RCC 7860 (cell line): ENCODE results near the gene ADAM10.

Experiments used
- DNase-seq: peaks from one replicate; pipeline ENCODE4 v3.0.0-alpha.2; 2015; ENCODE audit warnings: low spot score
- FAIRE-seq: peaks from 2 replicates; lab custom pipeline; 2012; peaks lifted over from hg19 to GRCh38; lab: Jason Lieb, UNC

Gene ADAM10

DNA sequence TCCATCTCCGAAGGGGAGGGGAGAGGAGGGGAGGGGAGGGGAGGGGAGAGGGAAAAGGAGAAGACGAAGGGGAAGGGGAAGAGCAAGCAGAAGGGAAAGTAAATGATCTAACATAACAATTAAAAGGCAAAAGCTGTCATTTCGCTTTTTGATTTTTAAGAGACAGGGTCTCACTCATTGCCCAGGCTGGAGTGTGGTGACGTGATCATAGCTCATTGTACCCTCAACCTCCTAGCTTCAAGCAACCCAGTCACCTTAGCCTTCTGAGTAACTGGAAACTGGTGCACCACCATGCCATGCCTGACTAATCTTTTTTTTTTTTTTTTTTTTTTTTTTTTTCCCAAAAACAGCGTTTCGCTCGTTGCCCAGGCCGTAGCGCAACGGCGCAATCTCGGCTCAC is 22.6 kb downstream of the ADAM10 start:
- DNase-seq (no peak), FAIRE-seq (no peak)

- FAIRE-seq: no peak
- DNase-seq: no peak
Measured at GRCh38 chr15:58724466-58724865, 25.0 kb downstream of the ADAM10 start.

GRCh38 chr15:58717357-58717756 is 32.1 kb downstream of the ADAM10 start:
- DNase-seq: no peak
- FAIRE-seq: no peak

DNA sequence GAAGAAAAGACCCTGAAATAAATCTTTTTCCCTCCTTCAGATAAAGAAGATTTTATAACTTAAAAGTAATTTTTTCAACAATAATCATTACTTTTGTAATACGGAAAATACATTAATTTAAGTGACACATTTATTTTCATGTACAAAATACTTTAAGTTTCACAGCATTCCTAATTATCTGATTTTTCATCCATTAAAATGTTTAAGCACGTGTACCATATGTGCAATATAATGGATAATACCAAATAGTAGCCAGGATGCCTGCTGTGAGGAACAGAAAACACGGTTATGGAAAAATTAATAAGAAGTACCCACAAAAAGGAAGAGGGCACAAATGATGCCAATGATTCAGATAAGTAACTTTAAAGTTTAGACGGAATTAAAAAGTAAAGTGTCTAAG is 33.5 kb downstream of the ADAM10 start:
- DNase-seq (no peak), FAIRE-seq (peak; percentile 53)

DNA sequence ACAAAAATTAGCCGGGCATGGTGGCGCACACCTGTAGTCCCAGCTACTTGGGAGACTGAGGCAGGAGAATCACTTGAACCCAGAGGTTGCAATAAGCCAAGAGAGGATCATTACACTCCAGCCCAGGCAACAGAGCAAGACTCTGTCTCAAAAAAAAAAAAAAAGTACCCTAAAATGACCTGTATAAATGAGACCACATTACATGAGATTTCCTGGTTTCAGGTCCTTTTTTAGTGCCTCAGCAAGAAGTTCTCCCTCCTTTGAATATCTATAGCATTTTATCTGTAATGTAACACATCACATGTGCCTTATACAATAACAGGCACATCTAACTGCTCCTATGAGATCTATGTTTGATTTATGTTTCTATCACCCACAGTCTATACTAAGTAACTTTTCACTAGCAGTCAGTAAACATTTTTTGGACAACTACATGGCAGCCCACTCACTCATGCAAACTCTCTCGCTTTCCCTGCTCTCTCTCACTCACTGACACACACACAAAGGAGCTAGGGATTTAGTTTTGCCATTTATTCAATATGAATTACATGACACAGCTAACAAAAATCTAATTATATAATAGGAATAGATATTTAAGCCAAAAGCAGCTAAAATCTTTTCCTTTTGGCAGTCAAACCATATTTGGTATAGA is 34.1 kb downstream of the ADAM10 start:
- no peak for FAIRE-seq
- no peak for DNase-seq

- DNase-seq (no peak), FAIRE-seq (peak; percentile 47)
Measured at GRCh38 chr15:58710701-58711100, 38.8 kb downstream of the ADAM10 start.

DNA sequence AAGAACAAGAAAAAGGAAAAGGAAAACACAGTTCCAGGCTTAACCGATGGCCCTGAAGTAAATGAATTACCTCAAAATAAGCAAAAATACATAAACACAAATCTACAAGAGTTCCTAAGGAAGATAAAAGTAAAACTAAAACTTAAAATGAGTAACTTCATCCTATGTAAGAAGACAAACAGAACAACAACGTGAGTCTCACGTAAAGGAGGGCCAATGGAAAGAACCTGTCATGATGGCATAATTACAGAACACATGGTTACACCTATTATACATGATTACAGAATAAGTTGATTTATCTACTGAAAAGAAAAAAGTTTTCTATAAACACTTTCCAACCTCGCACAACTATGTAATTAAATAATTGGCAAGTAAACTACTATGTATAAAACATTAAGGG is 42.1 kb downstream of the ADAM10 start:
- no peak for DNase-seq
- no peak for FAIRE-seq

- DNase-seq (no peak), FAIRE-seq (no peak)
Measured at GRCh38 chr15:58705105-58705504, 44.4 kb downstream of the ADAM10 start.

DNA sequence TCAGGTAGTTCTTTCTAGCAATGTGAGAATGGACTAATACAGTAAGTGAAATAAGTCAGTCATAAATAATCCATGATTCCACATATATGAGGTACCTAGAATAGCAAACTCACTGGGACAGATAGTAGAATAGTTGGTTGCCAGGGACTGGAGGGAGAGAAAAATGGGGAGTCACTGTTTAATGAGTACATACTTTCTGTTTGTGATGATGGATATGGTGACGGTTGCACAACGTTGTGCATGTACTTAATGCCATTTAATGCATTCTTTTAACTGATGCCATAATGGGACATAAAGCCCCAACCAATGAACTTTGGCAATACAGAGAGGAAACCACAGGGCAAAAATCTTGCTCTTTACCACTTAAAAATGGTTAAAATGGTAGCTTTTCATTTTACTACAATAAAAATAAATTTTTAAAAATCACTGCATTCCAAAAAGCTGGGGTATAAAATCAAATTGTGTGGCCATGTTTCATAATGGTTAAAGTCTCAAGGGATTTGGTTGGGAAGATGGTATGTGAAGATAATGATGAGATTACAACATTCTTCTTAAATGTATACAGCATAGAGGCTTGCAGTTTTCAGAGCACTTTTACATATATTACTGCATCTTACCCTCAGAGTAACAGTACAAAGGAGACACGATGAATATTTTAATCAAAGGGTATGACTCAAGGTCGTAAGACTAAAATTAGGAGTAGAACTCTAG is 45.2 kb downstream of the ADAM10 start:
- FAIRE-seq: no peak

DNA sequence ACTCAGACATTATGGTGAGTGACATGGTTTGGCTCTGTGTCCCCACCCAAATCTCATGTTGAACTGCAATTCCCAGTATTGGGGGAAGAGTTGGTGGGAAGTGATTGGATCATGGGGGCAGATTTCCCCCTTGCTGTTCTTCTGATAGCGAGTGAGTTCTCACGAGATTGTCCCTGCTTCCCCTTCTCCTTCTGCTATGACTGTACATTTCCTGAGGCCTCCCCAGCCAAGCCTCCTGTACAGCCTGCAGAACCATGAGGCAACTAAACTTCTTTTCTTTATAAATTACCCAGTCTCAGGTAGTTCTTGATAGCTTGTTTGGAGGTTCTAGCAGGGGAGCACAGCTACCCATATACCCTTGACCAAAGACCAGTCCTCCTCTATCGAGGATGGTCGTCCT is 45.9 kb downstream of the ADAM10 start:
- DNase-seq: no peak
- FAIRE-seq: no peak

More for the DNA sequence above, 45.2 kb downstream of the ADAM10 start:
- no peak for DNase-seq

GRCh38 chr15:58702233-58702632 is 47.3 kb downstream of the ADAM10 start:
- DNase-seq (no peak), FAIRE-seq (no peak)

DNA sequence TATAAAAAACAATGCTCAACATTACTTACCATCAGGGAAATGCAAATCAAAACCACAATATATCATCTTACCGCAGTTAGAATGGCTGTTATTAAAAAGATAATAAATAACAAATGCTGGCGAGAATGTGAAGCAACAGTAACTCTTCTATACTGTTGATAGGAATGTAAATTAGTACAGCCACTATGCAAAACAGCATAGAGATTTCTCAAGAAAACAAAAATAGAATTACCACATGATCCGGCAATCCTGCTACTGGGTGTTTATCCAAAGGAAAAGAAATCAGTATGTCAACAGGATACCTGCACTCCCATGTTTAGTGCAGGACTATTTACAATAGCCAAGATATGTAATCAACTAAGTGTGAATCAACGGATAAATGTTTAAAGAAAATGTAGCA is 48.1 kb downstream of the ADAM10 start:
- no peak for DNase-seq
- no peak for FAIRE-seq

- DNase-seq (no peak), FAIRE-seq (no peak)
Measured at GRCh38 chr15:58699769-58700168, 49.7 kb downstream of the ADAM10 start.

DNA sequence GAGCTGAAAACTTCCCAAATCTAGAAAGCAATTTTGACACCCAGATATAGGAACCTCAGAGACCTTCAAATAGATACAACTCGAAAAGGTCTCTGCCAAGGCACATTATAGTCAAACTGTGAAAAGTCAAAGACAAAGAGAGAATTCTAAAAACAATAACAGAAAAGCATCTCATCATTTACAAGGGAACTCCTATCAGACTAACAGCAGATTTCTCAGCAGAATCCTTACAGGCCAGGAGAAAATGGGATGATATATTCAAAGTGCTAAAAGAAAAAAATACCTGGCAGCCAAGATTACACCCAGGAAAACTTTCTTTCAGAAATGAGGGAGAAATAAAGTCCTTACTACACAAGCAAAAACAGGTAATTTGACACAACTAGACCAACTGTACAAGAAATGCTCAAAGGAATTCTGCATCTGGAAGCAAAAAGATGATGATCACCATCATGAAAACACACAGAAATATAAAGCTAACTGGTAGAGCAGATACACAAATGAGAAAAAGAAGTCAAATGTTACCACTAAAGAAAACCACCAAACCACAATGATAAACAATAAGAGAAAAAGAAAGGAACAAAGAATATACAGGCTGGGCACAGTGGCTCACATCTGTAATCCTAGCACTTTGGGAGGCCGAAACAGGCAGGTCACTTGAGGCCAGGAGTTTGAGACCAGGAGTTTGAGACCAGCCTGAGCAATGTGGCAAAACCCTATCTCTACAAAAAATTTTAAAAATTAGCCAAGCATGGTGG is 50.4 kb downstream of the ADAM10 start:
- DNase-seq (no peak), FAIRE-seq (no peak)

DNA sequence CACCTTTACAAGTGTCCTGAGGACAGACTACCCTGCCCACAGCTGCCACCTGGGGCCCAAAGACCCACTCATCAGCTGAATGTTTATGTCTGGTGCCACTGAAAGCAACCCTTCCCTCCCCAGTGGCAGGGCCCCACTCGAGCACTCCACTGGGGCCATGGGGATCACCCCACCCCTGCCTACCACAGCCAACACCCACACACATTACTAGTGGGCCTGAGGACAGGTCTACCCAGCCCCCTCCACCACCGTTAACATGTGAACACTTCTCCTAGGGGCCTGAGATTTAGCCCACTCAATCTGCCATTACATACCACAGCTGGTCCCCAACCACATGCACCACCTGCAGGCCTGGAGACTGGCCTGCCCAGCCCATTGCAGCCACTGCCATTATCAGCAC is 52.3 kb downstream of the ADAM10 start:
- DNase-seq: no peak
- FAIRE-seq: no peak

DNA sequence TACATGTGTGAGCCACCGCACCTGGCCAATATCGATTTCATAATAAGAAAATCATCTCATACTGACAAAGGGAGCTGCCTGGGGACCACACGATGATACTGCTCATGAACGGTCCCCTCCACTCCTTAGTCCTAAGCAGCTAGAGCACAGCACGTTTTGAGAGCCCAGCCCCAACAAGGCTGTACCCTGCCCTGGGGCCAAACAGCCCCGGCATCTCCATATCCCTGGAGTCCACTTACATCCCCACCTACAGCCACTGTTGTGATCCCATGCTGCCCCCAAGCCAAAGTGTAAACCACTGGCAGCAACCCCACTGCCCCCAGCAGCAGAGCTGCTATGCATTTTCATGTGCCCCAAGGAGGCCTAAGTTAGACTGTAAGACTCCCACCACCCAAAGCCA is 52.8 kb downstream of the ADAM10 start:
- DNase-seq: no peak
- FAIRE-seq: no peak

DNA sequence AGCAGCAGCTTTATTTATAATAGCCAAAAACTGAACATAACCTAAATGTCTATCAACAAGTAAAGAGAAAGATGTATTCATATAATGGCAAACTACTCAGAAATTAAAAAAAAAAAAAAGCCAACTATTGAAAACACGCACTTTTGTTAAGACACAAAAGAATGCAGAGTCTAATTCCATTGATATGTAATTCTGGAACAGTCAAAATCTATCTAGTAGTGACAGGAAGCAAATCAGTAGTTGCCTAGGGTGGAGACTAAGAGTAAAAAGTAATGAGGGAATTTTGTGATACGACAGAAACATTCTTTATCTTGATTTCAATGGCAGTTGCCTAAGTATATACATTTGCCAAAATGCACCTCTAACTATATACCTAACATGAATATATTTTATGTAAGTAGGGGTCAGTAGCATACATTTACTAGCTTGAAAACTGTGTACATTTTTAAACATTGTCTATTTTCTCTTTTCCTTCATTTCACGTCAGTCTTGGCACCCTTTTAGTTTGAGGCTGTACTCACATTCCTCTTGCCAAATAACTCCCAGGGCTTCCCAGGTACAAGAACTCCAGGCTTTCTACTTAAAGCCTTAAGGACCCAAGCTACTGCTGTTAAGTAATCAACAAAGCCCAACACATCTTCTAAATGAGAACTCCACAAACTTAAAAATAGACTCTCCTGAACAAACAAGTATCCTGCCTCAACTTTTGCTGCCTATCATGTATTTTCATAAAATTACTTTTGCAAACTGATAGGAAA is 54.7 kb downstream of the ADAM10 start:
- FAIRE-seq (no peak), DNase-seq (no peak)

DNA sequence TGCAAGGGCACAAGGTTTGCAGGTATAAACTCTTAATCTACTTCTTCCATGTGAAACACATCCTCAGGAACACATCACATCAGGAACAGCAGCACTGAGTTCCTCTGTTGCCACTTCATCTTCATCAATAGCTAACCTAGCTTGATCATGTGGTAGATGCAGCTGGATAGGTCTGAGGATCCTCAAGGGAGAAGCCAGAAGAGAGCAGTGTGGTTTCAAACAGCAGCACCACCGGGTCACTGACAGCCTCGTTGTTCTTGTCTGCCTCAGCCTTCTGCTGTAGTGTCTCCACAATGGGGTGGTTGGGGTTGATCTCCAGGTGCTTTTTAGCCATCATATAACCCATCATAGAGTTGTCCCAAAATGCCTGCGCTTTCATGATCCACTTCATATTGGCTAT is 58.8 kb downstream of the ADAM10 start:
- no peak for DNase-seq
- no peak for FAIRE-seq

DNA sequence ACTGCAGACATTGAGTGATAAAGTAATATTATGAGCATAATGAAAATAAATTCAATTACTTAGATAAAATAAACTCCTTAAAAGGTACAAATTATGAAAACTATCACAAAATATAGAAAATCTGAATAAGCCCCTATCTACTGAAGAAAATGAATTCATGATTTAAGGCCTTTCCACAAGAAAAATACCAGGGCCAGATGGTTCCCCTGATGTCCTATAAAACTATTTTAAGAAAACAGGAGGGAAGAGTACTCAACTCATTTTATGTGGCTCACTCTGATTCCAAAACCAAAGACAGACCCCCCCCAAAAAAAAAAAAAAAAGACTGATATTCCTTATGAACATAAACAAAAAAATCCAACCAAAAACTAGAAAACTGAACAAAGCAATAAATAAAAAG is 59.9 kb downstream of the ADAM10 start:
- no peak for FAIRE-seq
- DNase-seq: no peak

GRCh38 chr15:58686286-58686685 is 63.2 kb downstream of the ADAM10 start:
- no peak for FAIRE-seq

GRCh38 chr15:58684751-58685150 is 64.8 kb downstream of the ADAM10 start:
- FAIRE-seq (no peak), DNase-seq (no peak)

More at GRCh38 chr15:58686286-58686685, 63.2 kb downstream of the ADAM10 start:
- no peak for DNase-seq
